ENCODE measurements around the gene RAD21L1.

- TF ChIP-seq POU6F1 (CRISPR knock-in tag; IDR thresholded peaks at IDR 0.05; ENCODE audit: borderline replicate concordance, low read depth) (no peak), BACH2 (CRISPR knock-in tag; IDR thresholded peaks at IDR 0.05; ENCODE audit: borderline replicate concordance) (no peak), ZC3H10 (CRISPR knock-in tag; IDR thresholded peaks at IDR 0.05) (no peak), ARNTL (CRISPR knock-in tag; IDR thresholded peaks at IDR 0.05; ENCODE audit: borderline replicate concordance, low read depth) (no peak), CREB5 (CRISPR knock-in tag; IDR thresholded peaks at IDR 0.05; ENCODE audit: low read depth) (no peak), ZNF70 (CRISPR knock-in tag; IDR thresholded peaks at IDR 0.05) (no peak), ZNF565 (CRISPR knock-in tag; conservative IDR thresholded peaks at IDR 0.05; ENCODE audit: low read depth) (no peak), RARB (CRISPR knock-in tag; IDR thresholded peaks at IDR 0.05) (no peak)
Measured at GRCh38 chr20:1214838-1215261, 11.0 kb upstream of the RAD21L1 start.

Measured in SK-N-SH treated with all-trans-retinoic acid at 6 μM for 48 hours (cell line).